NCI-H2196 treated with DMSO at 0.1 percent for 48 hours (cell line): ENCODE data around the gene APLP2.
A peak's percentile ranks its signal among the peaks of the same experiment; 100 is the strongest.

Experiments
- DNase-seq: peaks from one replicate; lab custom pipeline; 2025; ENCODE audit not compliant: unreplicated experiment; lab: John Stamatoyannopoulos, UW

APLP2 gene

DNA sequence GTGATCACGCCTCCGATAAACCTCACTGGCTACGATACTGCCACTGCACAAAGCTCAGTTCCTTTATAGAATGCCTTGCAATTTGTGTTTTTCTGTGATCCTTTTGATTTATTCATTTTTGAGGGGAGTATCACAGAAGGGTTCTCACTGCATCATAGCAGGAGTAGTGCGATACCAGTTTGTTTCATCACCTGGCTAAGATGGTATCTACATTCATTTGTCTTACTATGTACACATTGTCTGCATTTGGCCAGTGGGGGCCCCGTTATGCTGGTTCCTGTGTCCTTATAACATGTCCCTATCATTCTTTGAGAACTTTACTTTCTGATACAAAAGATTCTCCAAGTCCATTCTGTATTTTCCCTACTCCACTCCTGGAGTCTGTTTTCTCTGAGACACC is 44.6 kb downstream of the APLP2 start:
- no peak for DNase-seq

DNA sequence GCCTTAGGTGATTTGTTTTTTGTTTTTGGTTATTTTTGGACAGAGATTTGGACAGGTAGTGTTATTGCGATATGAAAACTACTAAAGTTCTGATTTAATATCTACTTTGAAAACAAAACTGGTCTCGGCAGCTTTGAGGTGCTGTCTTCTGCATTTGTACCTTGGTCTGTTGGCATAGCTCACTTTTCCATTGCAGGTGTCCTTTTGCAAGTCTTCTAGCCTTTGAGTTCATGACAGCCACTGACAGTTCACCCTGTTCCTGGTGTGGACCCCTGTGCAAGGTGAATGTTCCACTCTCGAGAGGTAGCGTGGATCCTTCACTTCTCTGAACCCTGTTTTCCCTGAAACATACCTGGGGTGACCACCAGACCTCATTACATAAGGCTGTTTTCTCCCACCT is 45.0 kb downstream of the APLP2 start:
- no peak for DNase-seq

DNA sequence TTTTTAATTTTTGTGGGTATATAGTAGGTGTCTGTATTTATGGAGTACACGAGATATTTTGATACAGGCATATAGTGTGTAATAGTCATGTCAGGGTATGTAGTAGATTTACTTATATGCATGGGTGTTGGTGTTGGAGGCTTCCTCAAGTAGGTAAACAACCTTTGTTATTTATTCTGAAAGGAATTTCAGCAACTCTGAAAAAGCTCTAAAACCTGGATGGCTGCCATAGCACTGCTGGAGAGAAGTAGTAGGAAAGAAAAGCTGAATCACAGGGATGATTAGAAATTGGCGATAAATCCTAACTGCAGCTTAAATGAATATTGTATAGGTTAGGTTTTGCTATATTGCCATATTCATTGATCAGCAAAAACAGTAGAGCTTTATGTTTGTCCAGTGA is 45.5 kb downstream of the APLP2 start:
- DNase-seq, result no peak

DNA sequence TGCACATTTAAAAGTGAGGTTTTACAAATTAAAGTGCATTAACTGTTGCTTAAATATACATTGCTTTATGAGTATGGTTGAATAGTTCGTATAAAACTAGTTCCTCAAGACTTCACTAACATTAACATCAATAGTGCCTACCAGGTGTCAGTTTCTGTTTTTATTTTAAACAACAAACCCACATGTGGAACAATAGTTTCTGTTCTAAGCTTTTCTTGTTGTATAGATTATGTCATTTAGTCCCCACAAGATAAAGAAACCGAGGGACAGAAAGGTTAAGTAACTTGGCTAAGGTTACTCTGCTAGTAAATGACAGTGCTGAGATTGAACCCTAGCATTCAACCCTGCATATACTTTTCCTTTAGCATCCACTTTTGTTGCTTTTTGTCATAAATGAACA is 48.5 kb downstream of the APLP2 start:
- no peak for DNase-seq

DNA sequence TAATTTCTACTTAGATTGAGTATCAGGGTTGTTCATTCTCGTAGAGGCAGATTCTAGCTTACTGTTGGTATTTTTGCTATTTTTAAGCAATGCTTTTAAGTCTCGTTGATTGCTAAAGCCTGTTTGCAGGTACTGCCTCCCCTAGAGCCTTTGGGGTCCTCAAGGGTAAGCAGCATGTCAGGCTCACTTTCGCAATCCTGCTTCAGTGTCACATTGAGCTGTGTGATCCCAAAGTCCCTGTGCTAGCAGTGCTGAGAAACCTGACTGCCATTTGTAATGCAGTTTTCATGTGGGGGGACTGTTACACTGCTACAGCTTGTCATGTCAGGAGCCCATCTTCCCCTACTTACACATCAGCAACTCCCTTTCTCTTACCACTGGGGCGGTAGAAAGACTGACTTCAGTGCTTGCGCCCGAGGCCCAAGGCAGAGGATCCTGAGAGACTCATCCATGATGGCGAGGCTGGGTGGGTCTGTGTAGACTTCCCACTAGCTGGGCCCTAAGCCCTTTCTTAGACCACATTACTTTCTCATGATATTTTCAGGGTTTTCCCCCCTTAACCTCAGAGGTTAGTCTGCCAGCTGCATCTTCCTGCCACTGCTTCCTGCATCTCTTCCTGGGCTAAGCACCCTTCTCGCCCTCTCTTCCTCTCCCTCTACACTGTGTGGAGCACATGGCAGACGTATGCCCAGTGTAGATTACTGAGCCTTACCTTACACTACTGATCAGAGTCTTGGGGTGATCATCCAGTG is 49.1 kb downstream of the APLP2 start:
- no peak for DNase-seq

DNA sequence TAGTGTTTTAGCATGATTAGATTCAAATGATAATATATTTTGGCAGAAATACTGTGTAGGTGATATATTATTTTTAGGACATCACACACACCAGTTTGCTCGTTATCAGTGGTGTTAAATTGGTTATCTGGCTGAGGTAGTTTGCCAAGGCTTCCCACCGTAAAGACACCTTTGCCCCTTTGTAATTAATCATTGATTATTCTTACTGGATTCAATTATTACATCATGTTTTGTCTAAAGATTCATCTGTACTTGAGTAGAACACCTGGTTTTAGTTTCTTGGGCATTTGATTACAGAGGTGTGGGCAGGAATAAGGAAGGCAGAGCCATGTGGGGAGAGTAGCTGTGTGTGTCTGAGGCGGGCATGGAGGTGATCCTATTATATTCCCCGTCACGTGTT is 50.4 kb downstream of the APLP2 start:
- no peak for DNase-seq

DNA sequence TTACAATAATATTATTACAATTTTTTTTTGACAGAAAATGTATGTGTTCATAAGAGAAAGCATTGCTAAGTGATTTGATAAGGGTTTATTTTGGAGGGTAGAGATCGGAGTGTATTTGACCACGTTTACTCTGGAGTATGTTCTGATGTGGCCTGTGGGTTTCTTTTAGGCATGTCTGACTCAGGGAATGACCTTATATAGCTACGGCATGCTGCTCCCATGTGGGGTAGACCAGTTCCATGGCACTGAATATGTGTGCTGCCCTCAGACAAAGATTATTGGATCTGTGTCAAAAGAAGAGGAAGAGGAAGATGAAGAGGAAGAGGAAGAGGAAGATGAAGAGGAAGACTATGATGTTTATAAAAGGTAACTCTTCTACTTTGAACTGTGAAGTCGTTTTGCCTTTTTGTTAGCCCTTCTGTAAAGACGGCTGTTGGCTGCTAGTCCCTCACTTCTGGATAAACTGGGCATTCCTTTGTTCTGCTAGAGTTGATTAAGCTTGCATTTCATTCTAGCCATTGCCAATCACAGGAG is 51.8 kb downstream of the APLP2 start:
- DNase-seq, result no peak

DNA sequence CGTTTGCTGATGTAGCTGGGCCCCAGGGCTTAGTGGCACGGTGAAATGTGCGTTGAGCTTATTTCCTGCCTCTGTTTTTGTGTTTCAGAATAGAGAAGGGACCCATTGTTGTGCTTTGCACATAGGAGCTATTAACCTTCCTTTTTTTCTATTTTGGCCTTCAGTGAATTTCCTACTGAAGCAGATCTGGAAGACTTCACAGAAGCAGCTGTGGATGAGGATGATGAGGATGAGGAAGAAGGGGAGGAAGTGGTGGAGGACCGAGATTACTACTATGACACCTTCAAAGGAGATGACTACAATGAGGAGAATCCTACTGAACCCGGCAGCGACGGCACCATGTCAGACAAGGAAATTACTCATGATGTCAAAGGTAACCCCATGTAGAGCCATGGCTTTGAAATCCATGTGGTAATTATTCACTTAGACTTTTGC is 52.5 kb downstream of the APLP2 start:
- no peak for DNase-seq

DNA sequence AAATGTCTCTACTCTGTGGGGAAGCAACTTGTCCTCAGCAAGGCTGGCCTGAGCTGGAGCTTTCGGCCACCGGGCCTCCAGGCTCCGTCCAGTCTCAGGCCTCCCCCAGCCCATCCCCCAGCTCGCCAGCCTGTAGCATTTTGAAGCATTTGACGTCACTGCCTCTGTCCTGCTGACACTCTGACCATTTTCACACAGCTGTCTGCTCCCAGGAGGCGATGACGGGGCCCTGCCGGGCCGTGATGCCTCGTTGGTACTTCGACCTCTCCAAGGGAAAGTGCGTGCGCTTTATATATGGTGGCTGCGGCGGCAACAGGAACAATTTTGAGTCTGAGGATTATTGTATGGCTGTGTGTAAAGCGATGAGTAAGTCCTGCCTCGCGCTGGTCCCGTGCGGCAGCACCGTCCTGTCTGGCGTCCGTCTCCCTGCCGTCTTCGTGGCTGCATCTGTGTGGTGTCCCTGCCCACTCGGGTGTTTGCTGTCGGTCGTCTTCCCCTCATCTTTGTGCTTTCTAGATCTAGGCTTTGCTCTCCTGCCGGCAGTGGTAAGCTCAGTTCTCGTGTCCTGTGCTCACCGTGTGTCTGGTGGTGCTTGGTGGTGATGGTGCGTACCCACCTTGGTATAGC is 53.8 kb downstream of the APLP2 start:
- DNase-seq, result no peak

DNA sequence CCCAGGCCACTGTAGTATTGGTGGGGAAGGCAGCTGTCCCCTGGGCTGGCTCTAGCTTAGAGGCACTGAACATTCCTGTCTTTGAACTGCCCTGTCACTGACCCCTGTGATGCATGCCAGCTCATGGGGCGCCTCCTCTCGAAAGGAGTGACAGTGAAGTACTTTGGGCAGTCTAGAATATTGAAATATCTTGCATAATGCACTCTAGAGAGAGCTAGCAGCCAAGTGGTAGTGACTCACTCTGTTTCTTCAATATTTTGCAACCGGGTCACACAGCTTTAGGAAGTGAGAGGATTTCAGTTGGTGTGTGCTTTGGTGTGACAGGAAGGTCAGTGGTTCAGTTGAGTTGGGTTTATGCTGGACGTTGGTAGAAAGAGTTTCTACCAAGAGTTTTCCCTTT is 54.4 kb downstream of the APLP2 start:
- DNase-seq, result no peak

DNA sequence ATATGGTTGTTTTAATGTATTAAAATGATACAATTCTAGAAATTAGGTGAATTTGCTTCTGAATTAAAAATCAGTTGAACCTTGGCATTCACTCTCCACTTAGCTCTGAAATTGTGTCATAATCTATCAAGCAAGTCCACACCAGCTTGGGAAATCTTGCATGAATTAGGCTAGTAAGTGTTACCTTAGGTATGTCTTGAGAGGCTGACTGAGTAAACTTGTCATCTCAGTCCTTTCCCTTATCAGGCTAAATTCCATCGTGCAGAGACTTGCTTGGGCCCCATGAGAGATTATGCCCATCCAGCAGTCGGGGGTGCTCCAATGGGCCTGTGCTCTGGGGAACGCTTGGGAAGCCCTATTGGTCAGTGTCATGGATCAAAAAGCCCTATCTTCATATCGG is 55.9 kb downstream of the APLP2 start:
- DNase-seq, result no peak

DNA sequence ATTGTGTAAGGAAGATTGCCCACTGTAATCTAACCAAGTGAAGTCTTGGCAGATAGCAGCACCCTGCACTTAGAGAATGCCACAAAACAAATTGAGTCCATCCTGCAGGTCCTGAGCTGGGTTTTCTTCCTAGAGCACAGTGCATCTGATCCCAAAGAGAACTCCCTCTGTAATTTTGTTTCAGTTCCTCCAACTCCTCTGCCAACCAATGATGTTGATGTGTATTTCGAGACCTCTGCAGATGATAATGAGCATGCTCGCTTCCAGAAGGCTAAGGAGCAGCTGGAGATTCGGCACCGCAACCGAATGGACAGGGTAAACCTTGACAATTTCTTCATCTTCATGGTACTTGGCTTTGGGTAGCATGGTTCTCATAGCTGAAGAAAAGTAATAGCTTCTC is 56.8 kb downstream of the APLP2 start:
- DNase-seq, result no peak

DNA sequence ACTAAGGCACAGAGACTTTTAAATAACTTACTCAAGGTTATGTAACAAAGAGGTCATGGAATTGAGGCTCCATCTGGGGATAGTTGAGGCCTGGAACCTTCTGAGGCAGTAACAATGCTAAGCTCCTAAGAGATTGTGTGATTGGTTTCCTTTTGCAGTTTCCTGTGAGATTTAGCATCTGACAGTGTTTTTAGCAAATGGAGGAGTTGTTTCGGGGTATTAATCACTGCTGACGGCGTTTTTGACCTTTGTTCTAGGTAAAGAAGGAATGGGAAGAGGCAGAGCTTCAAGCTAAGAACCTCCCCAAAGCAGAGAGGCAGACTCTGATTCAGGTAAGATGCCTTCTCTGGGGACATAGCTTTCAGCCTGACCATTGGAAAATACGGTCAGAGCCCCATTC is 57.8 kb downstream of the APLP2 start:
- DNase-seq, result no peak

DNA sequence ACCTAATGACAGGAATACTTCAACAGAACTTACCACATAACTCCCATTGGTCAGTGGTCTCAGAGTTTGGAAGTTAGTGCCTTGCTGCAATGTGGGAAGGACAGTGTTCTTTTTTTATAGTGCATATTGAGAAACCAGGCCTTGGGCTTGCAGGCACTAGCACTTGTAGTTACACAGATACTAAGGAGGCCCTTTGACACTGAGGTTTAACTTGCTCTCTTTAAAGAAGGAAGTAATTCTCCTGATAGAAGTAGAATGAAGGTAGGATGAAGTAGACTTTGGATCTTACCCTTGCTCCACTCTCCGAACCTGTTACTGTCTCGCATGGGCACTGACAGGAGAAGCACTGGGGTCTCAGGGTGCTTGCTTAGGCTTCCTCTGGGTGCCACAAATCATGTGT is 58.9 kb downstream of the APLP2 start:
- DNase-seq, result no peak

DNA sequence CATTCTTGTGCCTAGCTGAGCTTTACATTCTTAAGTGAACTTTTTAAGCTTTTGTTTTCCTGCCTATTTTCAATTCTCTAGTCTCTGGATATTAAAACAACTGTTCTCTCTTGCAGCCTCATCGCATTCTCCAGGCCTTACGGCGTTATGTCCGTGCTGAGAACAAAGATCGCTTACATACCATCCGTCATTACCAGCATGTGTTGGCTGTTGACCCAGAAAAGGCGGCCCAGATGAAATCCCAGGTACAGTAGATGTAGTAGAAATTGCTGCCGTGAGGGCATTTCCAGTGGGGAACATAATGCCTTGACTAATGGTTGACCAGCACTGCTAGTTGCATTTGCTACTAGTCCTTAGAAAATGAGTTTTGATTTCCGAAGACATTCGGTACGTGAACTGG is 60.2 kb downstream of the APLP2 start:
- DNase-seq, result no peak

DNA sequence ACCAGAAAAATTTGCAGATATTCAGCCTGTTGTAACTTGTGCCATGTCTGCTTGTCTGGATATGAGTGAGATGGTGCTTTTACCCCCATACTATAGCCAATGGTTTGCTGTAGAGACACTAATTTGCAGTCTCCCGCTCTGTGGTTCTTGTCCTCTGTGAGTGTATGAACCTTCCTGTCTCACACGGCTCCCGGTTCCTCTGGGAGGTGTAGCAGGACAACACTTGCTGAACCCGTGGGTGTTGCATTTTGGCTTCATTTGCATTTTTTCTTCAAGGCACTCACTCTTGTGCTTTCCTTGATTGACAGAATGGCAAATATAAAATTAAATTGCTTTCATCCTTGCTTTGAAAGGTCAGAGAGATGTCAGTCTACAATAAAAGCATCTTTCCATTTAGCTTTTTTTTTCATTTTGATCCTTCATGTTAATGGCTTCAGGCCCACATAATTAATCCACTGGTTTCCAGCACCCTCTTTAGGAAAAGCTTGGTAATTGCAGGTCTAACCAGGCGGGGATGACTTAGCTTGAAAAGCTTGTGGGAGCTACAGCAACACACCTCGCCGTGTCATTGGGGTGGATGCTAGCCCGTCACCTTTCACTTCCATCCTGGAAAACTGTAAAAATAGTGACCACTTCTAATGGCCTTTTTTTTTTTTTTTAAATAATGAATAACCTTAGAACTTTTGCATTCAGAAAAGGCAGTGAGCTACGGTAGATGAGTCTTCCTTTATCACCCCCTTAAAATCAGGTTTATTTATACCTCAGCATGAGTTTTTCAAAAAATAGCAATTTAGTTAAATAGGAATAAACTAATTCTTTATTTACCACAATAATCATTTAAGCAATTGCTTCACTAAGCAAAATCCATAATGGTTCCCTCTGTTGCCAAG is 62.5 kb downstream of the APLP2 start:
- peak; percentile 34 for DNase-seq

DNA sequence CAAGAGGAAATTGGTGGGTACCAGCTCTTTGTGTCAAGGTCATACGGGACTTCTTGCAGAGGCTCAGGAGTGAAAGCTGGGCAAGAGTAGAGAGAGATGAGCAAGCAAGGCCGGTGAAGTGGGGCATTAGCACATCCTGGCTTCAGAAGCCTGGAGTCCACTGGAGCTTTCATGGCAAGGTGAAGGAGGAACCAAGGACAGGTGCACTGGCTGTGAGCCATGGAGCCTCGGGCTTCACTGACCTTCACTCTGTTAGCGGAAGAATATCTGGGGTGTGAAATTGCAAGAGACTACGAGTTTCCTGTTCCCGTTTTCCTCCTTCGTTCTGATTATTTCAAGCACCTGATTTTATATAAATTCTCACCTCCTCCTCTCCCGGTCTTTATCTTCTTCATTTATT is 64.0 kb downstream of the APLP2 start:
- DNase-seq, result no peak

DNA sequence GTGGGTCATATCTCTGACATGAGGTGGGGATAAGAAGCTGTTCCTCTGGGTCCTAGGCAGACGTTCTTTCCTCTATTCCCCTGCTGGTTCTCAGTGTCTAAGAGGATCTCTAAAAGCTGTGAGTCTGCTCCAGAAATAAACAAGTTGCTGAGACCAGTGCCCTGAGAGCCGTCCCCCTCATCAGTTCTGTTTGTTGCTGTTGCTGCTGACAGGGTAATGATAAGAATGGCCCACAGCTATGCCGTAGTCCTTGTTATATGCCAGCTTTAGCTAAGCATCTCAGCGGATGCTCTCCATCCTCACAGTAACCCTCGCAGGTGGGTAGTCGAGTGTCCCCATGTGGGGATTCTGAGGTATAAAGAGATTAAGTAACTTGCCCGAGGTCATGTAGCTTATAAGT is 66.4 kb downstream of the APLP2 start:
- no peak for DNase-seq

DNA sequence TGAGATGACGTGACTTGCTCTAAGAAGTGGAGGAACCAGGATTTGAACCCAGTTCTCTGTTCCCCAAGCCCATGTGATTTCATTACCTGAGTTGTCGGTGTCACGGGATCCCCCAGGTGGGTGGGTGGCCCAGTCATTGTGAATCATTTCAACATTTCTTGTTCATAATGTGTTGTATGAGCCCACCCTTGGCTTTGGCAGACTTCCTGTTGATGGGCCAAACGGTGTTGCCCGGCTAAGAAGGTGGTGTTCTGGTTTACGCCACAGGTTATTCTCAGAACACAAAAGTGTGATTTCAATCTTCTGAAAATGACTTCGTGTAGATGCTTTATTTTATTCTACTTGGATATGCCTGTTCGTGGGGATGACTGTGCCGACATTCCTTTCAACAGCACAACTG is 68.3 kb downstream of the APLP2 start:
- DNase-seq, result no peak

DNA sequence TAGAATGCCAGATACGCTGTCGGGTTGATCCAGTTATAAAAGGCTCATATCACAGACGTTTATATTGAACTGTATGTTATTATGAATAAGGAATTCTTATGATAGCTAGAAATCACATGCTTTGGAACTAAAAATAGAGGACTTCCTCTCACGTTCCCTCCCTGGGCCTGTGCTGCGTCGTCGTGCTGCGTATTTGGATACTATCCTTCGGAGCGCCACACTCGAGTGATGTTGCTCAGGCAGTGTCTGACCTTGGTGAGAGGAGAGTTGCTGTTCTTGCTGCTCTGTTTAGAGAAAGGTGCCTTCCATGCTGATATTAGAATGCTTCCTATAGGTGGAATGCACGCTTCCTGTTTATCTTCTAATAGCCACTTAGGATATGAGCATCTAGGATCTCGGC is 69.7 kb downstream of the APLP2 start:
- no peak for DNase-seq

DNA sequence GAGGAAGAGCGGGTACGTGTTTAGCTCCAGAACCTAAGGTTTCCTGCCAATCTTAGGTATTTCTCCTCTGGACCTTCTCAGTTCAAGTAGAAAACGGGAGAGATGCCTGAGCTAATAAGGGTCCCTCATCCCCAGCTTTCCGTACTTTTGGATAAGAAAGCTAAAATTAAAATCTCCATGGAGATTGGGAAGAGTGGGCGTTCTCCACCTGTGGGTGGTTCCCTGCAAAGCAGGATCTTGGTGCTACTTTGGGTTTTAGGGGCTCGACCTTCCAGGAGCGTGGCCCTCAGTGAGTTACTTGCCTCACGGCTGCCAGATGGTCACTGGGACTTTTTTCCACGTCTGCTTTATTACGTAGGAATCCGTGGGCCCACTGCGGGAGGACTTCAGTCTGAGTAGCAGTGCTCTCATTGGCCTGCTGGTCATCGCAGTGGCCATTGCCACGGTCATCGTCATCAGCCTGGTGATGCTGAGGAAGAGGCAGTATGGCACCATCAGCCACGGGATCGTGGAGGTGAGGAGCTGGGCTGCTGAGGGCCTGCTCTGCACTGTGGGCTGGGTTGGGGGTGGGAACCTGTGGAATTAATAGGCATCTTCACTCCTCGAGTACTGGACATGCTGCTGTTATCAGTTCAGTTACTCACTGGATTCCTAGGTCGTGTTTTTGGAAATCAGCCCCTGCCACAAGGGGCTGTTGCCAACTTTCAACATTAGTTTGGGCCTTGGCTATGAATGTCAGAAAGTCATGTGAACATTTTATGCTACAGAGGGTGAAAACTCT is 72.1 kb downstream of the APLP2 start:
- no peak for DNase-seq
